Lower leg skin (tissue), 3 donors: Measurements from ENCODE around the gene HMOX2.

Experiments used
- POLR2A ChIP-seq, 2 donors: fragments of 450-650 bp; IDR thresholded peaks; one replicate each; pipeline ENCODE4 v1.6.1; 2016 to 2017; ENCODE audit warnings: antibody characterized with exemption in 2 of 2, mild to moderate bottlenecking in 1 of 2, moderate library complexity in 1 of 2
- TF ChIP-seq, protein P1 (sequence below), 3 donors: fragments of 450-650 bp; IDR thresholded peaks; one replicate each; pipeline ENCODE4 v1.5.1; 2016; ENCODE audit warnings: antibody characterized with exemption in 3 of 3, mild to moderate bottlenecking in 3 of 3, moderate library complexity in 2 of 3

DNA sequence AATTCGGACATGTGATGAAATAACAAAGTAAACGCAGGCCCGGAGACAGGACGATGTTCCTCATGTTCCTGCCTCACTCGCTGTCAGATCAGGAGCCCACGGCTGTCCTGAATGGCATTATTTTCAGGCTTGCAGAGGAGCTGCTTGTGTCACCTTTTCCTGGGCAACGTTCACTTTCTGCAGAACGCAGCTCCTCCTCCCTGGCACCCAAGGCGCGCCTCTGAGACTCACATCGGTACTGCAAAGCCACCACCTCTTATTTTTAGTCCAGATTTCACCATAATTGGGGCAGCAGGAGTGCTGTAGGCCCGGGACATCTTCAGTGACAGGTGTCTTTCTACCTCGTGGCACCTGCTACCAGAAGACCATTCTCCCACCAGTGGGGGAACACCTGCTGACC lies 71.9 kb downstream of the HMOX2 start:
- TF ChIP-seq, protein P1, sequence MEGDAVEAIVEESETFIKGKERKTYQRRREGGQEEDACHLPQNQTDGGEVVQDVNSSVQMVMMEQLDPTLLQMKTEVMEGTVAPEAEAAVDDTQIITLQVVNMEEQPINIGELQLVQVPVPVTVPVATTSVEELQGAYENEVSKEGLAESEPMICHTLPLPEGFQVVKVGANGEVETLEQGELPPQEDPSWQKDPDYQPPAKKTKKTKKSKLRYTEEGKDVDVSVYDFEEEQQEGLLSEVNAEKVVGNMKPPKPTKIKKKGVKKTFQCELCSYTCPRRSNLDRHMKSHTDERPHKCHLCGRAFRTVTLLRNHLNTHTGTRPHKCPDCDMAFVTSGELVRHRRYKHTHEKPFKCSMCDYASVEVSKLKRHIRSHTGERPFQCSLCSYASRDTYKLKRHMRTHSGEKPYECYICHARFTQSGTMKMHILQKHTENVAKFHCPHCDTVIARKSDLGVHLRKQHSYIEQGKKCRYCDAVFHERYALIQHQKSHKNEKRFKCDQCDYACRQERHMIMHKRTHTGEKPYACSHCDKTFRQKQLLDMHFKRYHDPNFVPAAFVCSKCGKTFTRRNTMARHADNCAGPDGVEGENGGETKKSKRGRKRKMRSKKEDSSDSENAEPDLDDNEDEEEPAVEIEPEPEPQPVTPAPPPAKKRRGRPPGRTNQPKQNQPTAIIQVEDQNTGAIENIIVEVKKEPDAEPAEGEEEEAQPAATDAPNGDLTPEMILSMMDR (IDR thresholded peaks at IDR 0.05): no peak
- TF ChIP-seq POLR2A (IDR thresholded peaks at IDR 0.05): no peak
